ENCODE results near the gene FRMPD2.
"Not testable (repeated sequence)": the region's sequence is repeated elsewhere in the genome, so short reads cannot be mapped to it uniquely, and the experiment has no call there.

The FRMPD2 gene

GRCh38 chr10:48197236-48197899 is 77.1 kb downstream of the FRMPD2 start:
- no peak for DNase-seq

GRCh38 chr10:48195803-48196202 is 78.7 kb downstream of the FRMPD2 start:
- no peak for DNase-seq

- no peak for DNase-seq
Measured at GRCh38 chr10:48194830-48195229, 79.7 kb downstream of the FRMPD2 start.

GRCh38 chr10:48193556-48193955 is 80.9 kb downstream of the FRMPD2 start:
- no peak for DNase-seq

GRCh38 chr10:48192881-48193450 is 81.5 kb downstream of the FRMPD2 start:
- DNase-seq = no peak

GRCh38 chr10:48187713-48188485 is 86.6 kb downstream of the FRMPD2 start:
- no peak for DNase-seq

GRCh38 chr10:48187126-48187525 is 87.4 kb downstream of the FRMPD2 start:
- DNase-seq = no peak

- not testable (repeated sequence) for DNase-seq
Measured at GRCh38 chr10:48186264-48186804, 88.2 kb downstream of the FRMPD2 start.

GRCh38 chr10:48184224-48184623 is 90.3 kb downstream of the FRMPD2 start:
- no peak for DNase-seq

- DNase-seq = not testable (repeated sequence)
Measured at GRCh38 chr10:48172715-48173114, 101.8 kb downstream of the FRMPD2 start.

- not testable (repeated sequence) for DNase-seq
Measured at GRCh38 chr10:48160670-48161069, 113.8 kb downstream of the FRMPD2 start.

- DNase-seq = not testable (repeated sequence)
Measured at GRCh38 chr10:48160163-48160562, 114.3 kb downstream of the FRMPD2 start.

GRCh38 chr10:48154211-48155140 is 120.0 kb downstream of the FRMPD2 start:
- not testable (repeated sequence) for DNase-seq

GRCh38 chr10:48147643-48148042 is 126.9 kb downstream of the FRMPD2 start:
- not testable (repeated sequence) for DNase-seq

GRCh38 chr10:48143721-48144642 is 130.5 kb downstream of the FRMPD2 start:
- DNase-seq = not testable (repeated sequence)

GRCh38 chr10:48140949-48141348 is 133.5 kb downstream of the FRMPD2 start:
- not testable (repeated sequence) for DNase-seq

GRCh38 chr10:48139953-48140850 is 134.3 kb downstream of the FRMPD2 start:
- not testable (repeated sequence) for DNase-seq

- not testable (repeated sequence) for DNase-seq
Measured at GRCh38 chr10:48128954-48129353, 145.5 kb downstream of the FRMPD2 start.

GRCh38 chr10:48126251-48126650 is 148.2 kb downstream of the FRMPD2 start:
- not testable (repeated sequence) for DNase-seq

GRCh38 chr10:48125631-48126030 is 148.9 kb downstream of the FRMPD2 start:
- DNase-seq = not testable (repeated sequence)
